HG02885 (cell line): ENCODE data around the gene KCND2.
"Not testable (repeated sequence)": the region's sequence is repeated elsewhere in the genome, so short reads cannot be mapped to it uniquely, and the experiment has no call there.

Experiments
- ATAC-seq: cut with Tn5 transposase; IDR thresholded peaks from one replicate; pipeline ENCODE4 v1.9.1; 2021; ENCODE audit warnings: mild to moderate bottlenecking; ENCODE audit not compliant: unreplicated experiment, poor library complexity

The KCND2 gene

DNA sequence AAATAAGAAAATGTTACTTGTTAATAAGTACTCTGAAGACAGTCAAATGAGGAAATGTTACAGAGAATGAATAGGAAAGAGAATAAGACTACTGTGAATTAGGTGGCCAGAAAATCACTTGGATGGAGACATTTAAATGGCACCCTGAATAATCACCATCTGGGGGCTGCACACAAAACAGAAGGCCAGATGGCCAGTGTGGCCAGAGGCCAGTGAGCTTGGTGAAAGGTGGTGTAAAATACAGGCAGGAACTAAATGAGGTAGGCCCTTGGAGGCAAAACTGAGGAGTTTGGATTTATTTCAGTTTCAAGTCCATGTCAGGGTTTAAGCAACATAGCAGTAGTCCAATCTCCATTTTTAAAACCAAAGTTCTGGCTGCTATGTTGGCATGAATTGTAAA is 458.3 kb downstream of the KCND2 start:
- no peak for ATAC-seq

- ATAC-seq, result no peak
Observed at GRCh38 chr7:120732256-120732655, 459.3 kb downstream of the KCND2 start.

- ATAC-seq, result no peak
Observed at GRCh38 chr7:120733143-120733542, 460.2 kb downstream of the KCND2 start.

DNA sequence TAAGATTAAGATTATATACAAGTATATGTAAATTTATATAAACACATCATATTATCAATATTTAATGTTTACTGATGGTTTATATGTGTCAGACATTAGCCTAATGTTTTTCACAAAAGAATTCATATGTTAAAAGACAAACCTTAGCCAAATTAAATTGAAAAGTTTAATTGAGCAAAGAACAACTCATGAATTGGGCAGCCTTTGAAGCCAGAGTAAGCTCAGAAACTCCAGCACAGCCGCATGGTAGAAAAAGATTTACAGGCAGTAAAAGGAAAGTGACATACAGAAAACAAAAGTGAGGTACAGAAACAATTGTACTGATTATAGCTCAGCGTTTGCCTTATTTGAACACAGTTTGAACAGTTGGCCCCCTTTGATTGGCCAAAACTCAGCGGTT is 460.9 kb downstream of the KCND2 start:
- no peak for ATAC-seq

DNA sequence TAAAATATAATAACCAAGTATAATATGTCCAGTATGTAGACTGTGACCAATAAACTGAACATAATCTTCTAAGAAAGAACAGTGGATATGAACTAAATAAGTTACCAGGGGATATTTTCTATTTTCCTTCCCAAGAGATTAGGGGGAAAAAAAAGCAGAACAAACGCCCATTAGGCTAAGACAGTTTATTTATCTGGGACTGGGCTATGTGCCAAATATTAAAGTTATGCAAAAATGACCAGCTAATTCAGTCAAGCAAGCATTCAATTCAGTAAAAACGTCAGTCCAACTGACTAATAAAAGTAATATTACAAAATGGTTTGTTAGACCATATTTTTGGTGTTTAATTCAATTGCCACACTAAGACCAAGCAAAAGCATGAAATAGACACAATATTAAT is 462.8 kb downstream of the KCND2 start:
- no peak for ATAC-seq

DNA sequence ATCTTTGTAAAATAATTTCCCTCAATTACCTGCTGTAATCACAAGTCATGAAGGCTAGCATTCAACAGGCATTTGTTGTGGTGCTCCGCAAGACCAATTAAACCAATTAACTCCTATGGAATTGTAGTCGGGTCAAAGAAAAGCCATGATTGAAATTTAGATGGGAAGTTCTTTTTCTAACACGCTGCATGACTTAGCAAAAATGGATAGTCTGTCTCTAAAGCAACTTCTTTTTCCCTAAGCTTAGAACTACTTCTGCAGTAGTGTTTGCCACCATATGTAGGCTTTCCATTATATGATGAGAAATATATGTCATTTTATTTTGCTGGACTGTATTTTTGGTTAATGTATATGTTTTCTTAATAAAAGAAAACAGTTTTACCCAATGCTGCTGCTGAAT is 465.8 kb downstream of the KCND2 start:
- no peak for ATAC-seq

DNA sequence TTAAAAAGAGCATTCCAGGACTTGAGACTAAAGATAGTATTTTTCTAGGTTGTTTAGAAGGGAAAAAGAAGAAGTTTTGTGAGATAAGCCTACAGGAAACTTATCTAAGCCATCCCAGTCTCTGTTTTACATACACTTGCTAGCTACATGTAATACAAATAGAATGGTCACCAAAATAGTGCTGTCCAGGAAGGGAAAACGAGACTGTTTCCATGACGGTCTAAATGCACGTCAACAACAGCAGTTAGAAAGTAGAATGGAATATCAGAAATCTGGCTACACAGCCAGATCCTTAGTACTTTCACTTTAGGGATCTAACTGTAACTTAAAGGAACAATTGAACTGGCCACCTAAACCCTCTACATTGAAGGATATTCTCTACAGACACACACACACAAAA is 467.4 kb downstream of the KCND2 start:
- no peak for ATAC-seq

DNA sequence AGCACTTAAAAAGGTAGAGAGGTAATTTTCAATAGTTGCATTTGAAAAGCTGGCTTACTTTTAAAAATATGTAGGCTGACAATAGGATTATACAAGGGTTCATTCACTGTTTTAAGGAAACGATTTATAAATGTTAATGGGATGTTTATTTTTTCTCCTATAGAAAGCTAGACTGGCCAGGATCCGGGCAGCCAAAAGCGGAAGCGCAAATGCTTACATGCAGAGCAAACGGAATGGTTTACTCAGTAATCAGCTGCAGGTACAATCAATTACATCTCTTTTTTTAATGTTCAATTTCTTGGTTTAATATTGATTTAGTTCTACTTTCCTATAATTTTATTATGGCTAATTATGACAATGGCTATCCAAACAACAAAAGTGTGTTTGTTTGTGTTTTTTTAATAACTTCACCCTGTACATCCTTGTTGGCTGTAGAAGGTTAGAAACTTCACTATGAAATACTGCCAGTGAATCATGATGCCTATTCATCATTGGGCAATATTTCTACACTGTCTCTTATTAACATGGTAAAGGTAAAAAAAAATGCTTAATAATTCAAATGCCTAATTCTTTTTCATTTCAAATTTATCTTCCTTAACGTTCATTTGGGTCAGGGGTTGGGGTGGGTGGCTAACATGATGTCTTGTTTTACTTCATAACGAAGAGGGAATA is 468.5 kb downstream of the KCND2 start:
- no peak for ATAC-seq

DNA sequence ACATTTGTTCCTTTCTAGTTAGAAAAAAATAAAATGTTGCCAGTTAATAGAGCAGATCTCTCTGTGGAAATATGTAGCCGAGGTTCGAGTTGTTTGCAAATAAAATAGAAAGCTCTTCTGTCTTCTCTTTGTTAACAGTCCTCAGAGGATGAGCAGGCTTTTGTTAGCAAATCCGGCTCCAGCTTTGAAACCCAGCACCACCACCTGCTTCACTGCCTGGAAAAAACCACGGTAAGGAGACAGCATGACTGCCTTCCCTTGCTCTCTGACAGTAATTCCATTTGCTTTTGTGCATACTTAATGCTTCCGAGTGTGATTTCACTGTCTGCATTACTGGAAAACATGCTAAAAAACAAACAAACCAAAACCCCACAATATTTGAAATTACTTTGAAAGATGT is 469.4 kb downstream of the KCND2 start:
- no peak for ATAC-seq

DNA sequence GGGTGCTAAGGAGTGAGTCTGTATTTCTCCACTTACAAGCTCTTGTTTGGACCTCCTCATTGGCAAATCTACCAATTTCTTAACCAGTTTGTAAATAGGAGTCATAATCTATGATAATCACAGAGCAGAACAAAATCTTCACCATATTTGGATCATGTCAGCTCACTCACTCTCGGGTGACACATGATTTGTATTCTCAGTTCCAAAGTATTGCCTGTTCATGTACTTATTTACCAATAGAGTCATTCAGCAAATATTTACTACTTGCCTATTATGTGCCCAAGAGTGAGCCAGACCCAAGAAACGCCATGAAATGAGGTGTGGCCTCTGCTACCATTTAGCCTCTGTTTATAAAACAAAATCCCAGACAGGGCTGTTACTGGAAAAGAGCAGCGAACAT is 470.2 kb downstream of the KCND2 start:
- ATAC-seq, result no peak

- peak; percentile 93 for ATAC-seq
Observed at GRCh38 chr7:120760050-120760449, 487.1 kb downstream of the KCND2 start.

GRCh38 chr7:120760851-120761250 is 487.9 kb downstream of the KCND2 start:
- no peak for ATAC-seq

DNA sequence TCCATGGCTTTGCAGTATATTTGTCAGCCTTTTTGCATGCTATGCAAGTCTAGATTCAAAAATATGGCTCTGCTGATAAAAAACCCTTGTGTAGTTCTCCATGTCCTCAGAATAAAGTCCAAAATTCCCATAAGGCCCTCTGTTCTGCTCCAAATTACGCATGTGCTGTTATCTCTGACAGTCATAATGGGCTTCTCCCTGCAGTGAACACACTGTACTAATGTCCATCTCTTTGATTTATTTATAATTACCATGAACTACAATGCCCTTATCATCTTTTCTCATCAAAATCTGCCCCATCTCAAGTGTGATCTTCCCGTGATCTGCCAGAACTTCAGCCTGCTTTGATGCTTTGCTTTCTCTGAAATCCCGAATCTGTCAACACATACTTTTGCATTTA is 497.2 kb downstream of the KCND2 start:
- no peak for ATAC-seq

DNA sequence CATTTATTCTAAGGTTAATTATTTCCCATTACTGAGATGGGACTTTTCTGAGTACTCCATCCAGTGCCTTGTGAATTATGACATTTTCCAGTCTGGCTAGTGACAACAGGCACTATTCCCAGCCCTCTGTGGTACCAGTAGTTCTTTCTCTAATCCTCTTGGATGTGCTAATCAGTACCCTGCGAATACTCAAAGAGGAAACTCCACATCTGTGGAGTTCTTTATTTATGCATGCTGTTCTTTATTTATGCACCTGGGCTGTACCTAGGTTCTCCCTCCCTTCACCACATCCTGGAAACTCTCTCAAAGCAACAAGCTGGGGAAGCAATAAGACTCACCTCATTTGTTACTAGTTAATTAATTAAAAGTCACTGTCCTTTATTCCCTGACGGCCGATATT is 501.5 kb downstream of the KCND2 start:
- ATAC-seq, result no peak

DNA sequence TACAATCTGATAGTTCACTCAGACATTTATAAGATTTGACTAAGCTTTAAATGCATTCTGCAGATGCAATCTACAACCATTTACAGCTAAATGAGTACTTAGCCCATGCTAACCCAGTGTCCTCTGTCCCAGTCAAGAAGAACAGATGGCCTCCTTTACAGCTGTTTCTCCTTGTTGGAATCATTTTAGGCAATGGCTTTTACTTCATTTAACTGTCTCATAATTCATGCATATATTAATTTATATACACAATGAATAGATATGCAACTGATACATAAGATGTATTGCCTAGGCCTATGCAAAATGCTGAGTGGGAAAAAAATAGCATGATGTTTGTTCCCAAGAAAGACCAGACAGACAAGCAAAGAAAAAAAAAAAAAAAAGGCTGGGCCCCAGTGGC is 502.8 kb downstream of the KCND2 start:
- no peak for ATAC-seq

- not testable (repeated sequence) for ATAC-seq
Observed at GRCh38 chr7:120779078-120779477, 506.1 kb downstream of the KCND2 start.

DNA sequence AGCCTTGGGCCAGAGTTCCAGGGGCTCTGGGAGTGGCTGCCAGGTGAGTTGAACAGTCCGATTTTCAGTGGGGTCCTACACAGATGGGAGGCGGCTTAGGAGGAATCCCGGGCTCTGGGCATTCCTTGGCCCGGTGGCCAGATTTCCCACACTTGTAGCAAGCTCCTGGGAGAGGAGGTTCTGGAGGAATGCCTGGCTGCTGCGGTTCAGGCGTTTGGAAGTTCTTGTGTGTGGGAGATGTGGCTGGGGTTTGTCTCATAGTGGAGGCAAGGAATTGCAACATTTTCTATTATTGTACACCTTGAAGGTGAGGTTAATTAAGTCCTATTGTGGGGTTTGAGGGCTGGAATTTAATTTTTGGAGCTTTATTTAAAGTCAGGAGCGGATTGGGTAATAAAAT is 507.5 kb downstream of the KCND2 start:
- not testable (repeated sequence) for ATAC-seq

DNA sequence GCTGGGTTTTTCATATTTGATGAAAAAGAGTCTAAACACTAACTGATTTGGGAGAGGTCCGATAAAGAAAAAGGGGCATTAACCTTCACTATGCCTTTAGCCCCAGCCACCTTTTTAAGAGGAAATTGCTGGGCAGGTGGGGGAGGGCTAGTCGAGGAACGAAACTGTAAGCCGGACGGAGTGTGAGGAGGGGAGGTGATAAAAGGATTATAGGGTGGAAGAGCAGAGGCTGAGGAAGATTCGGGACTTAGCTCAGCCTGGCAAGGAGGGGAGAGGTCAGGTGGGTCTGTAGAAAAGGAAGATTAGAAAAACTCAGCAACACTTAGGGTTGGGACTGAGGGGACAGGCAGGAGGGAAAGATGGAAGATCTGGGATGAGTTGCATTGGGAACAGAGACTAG is 508.0 kb downstream of the KCND2 start:
- no peak for ATAC-seq

DNA sequence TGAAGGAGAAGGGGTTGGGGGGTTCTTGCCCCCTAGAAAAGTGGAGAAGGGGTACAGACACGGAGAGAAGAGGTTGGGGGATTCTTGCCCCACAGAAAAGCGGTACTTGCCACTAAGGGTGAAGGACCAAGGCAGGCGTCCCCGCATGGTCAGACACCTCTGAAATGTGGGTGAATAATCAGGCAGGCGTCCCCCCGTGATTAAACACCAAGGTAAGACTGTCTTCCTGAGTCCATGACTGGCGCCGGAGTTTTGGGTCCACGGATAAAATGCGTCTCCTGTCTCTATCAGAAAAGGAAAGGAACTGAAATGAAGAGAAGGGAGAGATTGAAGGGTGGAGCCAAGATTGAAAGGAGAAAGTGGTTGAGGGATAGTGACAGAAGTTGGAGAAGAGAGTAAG is 508.9 kb downstream of the KCND2 start:
- not testable (repeated sequence) for ATAC-seq

DNA sequence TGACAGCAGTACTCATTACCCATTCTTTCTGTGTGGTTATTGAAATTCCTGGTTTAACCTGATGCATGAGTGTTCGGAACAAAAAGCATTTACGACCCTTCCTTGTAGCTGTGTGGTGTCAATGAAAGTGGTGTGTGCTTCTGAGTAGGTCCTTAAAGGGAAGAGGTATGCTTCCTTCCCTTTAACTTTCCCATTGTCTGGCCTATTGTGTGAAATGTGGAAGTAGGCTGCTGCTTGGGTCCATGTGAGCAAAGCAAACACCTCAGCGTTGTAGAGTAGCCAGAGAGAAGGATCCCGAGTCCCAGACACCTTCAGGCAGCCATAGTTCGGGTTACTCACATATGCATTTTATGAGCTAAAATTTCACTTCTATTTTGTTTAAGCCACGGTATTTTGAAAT is 510.3 kb downstream of the KCND2 start:
- ATAC-seq, result no peak

DNA sequence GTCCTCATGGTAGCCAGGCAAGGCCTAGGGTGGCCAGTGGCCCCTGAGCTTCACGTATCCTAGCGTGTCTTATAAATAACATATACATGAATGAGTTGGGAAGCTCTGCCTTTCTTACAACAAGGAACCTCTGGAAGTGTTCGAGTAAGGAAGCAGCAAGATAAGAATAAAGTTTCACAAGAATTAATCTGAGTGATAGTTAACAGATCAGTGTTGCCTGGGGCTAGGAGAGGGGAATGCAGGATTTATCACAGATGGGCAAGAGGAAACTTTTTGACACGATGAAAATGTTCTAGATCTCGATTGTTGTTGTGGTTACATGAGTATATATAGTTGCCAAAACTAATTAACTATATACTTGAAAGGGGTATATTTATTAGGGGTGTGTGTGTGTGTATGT is 510.7 kb downstream of the KCND2 start:
- ATAC-seq, result no peak

- ATAC-seq, result no peak
Observed at GRCh38 chr7:120785095-120785494, 512.1 kb downstream of the KCND2 start.
